Measurements from ENCODE around the gene SLC37A3.
"Not testable (repeated sequence)": the region's sequence is repeated elsewhere in the genome, so short reads cannot be mapped to it uniquely, and the experiment has no call there.

SLC37A3 gene, protein sequence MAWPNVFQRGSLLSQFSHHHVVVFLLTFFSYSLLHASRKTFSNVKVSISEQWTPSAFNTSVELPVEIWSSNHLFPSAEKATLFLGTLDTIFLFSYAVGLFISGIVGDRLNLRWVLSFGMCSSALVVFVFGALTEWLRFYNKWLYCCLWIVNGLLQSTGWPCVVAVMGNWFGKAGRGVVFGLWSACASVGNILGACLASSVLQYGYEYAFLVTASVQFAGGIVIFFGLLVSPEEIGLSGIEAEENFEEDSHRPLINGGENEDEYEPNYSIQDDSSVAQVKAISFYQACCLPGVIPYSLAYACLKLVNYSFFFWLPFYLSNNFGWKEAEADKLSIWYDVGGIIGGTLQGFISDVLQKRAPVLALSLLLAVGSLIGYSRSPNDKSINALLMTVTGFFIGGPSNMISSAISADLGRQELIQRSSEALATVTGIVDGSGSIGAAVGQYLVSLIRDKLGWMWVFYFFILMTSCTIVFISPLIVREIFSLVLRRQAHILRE

DNA sequence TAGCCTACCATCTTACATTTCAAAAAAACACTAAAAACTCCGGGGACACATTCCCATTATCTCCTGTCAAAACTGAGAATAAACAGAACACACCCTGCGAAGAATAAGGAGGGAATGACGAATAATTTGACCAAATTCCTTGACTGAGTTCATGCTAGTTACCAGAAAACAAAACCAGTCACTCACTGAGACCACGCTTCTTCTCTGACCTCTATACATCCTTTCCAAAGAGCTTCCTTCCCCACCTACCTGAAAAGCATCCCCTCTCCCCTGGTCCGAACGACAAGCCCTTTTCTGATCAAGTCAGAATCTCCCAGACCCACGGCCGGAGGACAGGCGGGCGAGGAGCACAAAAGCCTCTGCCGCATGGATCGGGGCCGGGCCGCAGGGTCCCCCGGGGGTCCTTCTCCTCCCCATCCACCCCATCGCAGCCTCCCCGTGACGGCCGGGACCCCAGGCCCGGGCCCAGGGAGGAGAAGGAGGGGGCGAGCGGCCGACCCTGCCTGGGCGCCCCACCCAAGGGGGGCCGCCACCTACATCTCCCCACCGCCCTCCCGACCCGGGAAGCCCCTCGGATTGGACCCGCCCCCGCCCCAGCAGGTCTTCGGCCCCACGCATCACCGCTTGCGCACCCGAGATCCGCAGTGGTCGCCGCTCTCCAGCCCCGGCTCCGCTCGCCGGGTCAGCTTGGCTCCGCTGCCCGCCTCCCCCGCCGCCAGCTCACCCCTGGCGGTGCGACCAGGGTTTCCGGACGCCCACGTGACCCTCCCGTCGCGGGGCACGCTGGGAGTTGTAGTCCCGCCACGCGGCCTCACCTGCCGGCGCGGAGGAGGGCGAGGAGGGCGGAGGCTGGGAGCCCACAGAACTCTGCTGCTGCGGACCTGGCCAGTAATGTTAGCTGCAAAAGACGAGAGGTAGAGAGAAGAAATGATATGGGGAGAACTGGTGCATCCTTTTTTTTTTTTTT is at the start of gene SLC37A3:
Gene SLC37A3, minus strand, starts transcription at position 747 of the 967 bp plus-strand sequence. CDS start 16,004 bp downstream, outside the sequence.
- peak; percentile 49 for DNase-seq

DNA sequence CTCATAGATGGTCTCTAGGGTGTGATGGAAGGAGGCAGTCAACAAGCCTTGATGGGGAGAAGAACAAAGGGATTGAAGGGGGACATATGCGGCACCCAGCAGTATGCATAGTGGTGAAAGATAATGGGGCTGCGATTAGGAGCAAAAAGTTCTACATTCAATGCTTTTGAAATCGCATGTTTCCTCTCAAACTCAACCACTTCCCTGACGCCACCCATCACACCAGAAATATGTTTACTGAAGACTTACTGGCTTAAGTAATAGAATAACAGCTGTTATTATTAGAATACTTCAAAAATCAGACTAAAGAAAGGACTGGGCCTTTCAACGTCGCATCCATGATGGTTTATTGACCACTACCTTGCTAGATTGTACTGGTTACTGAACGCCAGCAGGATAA is 49.5 kb upstream of the SLC37A3 start:
- DNase-seq, result no peak

DNA sequence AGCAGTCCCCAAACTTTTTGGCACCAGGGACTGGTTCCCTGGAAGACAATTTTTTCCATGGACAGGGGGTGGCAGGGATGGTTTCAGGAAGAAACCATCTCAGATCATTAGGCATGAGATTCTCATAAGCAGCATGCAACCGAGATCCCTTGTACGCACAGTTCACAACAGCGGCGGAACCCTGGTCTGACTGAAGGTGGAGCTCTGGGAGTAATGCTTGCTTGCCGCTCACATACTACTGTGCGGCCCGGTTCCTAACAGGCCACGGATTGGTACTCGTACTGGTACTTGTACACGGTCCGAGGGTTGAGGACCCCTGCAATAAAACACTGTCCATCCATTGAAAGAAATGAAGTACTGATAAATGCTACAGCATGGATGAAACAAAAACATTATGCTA is 48.1 kb upstream of the SLC37A3 start:
- no peak for DNase-seq

DNA sequence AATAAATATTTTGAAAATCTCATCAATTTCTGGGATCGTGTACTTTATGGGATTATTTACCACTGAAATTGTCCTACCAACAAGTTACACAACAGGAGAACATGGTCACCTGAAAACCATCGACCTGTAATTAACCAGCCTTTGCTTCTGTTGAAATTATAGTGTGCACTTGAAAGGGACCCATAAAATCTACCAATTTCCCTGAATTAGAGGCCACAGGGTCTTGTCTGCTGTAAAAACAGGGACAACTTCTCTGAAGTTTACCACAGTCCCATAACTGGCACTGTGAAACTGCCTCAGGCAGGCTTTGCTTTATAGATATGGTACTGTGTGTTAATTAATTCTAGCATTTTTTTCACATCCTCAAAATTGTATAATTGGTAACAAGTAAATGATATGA is 43.2 kb upstream of the SLC37A3 start:
- DNase-seq, result no peak

DNA sequence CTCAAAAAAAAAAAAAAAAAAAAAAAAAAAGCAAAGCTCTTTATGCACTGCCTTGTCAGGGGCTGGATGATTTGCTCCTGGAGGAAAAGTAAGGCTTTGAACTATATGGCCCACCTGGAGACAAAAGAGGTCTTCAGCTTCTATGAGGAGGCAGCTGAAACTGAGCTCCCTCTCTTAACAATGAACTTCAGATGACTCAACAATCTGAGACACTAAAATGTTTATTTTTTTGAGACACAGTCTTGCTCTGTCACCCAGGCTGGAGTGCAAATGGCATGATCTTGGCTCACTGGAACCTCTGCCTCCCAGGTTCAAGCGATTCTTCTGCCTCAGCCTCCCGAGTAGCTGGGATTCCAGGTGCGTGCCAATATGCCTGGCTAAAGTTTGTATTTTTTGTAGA is 42.3 kb upstream of the SLC37A3 start:
- DNase-seq, result no peak

DNA sequence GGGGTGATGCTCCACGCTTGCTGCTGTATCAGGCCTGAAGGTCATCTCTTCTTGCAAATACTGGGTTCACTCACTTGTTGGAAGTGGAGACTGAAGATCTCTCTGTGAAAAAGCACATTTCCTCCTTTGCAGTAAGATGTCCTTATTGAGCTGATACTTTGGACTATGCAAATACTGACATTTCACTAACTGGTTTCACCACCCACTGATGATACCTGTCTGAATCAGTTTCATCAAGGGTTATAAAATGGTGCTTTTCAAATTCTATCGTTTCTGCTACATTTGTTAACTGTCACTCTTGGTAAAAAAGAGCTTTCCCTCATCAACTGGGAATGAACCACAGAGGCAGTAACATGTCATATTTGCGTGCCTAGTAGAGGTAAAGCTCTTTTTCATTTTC is 41.0 kb upstream of the SLC37A3 start:
- no peak for DNase-seq

DNA sequence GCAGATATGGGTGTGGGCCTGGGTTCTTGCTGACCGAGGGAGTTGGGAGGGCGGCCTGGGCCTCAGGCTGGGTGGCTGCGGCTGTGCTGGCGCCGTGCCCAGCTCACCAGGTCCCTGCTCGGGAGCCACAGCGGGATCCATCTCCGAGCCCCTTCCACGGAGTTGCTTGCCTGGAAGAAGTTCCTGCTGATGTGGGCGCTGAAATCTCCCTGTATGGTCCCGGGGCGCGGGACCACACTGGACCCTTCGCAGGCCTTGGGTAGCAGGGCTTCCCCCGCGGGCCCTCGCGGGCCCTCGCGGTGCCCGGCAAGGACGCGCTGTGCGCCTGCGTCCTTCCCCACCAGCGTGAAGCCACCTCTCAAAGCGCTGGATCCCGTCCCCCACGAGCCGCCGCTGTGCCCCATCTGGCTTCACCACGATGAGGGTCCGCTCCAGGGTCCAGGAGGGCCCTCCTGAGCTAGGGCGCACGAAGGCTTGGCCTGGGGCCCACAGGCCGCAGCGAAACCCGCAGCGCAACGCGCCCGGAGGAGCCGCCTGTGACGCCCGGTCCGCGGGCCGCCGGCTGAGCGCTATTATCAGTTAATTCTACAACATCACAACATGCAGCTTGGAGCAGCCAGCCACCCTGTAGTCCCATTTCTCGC is 37.0 kb upstream of the SLC37A3 start:
- DNase-seq, result no peak

DNA sequence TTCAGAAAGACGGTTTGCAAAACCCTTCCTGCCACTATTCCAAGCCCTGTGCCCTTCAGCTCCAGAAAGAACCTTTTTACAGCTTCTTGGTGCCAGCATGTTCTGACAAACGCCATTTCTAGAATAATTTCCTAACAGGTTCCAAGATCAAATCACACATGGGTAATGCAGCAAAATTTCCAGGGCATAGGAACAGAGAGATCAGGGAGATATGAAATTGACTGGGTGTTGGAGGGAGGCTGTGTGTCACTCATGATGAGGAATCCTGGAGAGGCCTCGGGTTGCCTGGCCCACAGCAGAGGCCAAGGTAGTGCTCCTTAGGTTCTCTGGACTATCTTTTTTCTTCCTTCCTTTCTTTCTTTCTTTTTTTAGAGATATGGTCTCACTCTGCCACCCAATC is 35.1 kb upstream of the SLC37A3 start:
- DNase-seq, result no peak

DNA sequence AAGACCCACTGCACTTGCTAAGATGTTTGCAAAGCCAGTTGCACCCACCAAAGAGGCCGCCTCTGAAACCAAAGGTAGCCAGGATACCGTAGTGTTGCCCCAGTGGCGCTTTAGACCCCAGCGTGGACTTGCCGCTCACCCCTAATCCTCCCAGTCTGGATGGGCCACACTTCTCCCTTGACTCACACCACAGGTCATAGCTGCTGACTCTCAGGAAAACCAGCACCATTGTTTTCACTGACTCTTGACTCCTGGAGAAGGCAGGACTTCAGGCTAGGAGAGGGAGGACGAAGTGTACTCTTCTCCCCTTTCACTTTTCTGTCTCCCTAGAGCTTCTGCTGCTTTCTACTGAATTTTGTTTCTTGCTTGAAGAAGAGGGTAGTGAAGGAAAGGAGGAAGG is 27.8 kb upstream of the SLC37A3 start:
- no peak for DNase-seq

DNA sequence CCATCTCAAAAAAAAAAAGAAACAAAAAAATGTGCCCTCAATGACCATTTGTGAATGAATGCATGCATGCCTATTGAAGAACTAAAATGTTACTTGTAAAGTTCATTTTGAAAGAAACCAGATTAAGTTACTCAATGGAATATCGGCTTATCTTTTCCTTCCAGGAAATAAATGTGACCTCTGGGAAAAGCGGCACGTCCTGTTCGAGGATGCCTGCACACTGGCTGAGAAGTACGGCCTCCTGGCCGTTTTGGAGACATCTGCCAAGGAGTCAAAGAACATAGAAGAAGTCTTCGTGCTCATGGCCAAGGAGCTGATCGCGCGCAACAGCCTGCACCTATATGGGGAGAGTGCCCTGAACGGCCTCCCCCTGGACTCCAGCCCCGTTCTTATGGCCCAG is 27.4 kb upstream of the SLC37A3 start:
- DNase-seq, result no peak

DNA sequence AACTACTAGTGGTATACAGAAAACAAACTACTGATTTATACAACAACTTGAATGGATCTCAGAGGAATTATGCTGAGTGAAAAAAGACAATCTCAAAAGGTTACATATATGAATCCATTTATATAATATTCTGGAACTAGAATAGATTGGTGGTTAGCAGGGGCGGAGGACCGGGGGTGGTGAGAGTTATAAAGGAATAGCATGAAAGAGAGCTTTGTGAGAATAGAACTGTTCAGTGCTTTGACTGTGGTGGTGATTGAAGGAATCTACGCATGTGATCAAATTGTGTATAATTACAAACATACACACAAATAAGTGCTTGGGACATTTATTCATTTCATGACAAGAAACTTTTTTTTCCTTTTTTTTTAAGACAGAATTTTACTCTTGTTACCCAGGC is 25.2 kb upstream of the SLC37A3 start:
- DNase-seq, result no peak

DNA sequence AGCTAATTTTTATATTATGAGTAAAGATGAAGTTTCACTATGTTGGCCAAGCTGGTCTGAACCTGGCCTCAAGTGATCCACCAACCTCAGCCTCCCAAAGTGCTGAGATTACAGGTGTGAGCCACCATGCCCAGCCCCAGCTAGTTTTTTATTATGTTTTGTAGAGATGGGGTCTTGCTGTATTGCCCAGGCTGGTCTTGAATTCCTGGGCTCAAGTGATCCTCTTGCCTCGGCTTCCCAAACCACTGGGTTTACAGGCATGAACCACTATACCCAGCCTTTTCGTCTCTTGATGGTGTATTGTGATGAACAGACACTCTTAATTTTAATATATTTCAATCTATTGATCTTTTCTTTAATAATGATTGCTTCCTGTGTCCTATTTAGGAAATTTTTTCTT is 23.2 kb upstream of the SLC37A3 start:
- DNase-seq, result no peak

DNA sequence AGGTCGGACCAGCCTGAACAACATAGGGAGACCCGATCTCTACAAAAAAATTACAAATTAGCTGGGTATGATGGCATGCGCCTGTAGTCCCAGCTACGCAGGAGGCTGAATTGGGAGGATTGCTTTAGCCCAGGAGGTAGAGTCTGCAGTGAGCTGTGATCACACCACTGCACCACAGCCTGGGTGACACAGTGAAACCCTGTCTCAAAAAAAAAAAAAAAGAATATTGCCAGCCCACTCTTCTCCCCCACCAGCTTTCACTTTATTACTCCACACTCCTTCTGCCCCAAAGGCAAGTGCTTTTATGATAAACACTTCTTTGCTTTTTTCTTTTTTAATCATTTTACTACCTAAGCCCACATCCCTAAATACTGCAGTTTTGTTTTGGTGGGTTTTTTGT is 20.3 kb upstream of the SLC37A3 start:
- DNase-seq, result no peak

DNA sequence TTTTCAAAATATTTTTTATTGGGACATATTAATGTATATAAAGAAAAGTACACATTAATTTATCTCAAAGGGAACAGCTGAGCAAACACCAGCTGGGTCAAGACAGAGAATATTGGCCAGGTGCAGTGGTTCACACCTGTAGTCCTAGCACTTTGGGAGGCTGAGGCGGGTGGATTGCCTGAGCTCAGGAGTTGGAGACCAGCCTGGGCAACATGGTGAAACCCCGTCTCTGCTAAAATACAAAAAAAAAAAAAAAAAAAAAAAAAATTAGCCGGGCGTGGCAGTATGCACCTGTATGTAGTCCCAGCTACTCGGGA is 19.8 kb upstream of the SLC37A3 start:
- not testable (repeated sequence) for DNase-seq

DNA sequence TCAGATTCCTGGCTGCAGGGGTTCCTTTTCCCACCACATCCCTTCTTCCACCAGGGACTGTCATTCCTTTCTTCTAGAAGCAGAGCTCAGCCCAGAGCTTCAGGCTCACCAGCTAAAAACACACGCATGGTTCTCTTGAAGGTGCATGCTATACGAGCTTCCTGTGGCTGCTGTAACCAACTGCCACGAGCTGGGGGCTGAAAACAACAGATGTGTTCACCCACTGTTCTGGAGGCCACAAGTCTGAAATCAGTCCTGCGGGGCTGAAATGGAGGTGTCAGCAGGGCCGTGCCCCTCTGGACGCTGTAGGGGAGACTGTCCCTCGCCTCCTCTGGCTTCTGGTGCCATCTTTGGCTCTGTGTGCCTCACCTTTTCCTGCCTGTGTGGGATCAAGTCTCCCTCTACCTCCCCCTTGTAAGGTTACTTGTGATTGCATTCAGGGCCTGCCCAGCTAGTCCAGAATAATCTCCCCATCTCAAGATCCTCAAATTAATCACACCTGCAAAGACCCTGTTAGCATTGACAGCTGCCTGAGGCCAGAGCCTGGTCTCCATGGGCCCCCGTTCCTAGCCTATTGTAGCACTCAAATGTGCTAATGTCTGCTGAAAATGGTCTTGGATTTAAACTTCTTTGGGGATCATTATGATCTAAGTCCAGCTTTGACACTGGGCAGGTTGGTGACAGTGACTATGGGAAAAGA is 19.3 kb upstream of the SLC37A3 start:
- peak; percentile 29 for DNase-seq

DNA sequence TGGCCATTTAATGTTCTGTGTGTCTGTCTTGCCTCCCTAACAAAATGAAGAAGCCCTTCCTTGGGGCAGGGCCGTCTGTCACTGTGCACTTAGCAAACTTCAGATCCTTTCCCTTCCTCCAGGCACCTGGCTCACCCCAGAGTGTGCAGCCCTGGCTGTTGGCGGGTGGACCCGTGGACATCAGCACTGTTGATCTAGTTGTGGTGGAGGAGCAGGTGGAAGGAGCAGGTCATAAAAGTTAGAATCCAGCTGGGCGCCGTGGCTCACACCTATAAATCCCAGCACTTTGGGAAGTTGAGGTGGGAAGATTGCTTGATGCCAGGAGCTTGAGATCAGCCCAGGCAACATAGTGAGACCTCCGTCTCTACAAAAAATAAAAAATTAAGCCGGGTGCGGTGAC is 18.2 kb upstream of the SLC37A3 start:
- no peak for DNase-seq

DNA sequence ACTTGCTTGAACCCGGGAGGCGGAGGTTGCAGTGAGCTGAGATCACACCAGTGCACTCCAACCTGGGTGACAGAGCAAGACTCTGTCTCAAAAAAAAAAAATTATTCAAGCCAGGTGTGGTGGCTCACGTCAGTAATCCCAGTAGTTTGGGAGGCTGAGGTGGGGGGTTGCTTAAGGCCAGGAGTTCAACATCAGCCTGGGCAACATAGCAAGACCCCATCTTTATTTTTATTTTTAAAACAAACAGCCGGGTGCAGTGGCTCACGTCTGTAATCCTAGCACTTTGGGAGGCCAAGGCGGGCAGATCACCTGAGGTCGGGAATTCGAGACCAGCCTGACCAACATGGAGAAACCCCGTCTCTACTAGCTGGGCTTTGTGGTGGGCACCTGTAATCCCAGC is 17.5 kb upstream of the SLC37A3 start:
- DNase-seq, result not testable (repeated sequence)

DNA sequence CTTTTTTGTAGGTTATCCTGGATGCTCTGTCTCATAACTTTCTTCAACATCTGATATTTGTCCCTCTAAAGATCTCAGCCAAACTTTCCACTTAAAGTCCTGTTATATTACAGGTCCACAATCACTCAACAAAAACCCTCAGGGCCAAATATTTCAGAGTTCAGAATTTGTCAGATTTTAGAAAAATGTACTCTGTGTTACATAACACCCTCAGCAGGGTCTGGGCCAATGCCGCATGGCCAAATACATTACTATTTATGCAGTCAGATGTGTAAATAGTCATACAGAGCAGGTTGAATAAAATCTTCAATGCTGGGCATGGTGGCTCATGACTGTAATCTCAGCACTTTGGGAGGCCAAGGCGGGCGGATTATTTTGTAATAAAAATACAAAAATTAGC is 17.0 kb upstream of the SLC37A3 start:
- no peak for DNase-seq

DNA sequence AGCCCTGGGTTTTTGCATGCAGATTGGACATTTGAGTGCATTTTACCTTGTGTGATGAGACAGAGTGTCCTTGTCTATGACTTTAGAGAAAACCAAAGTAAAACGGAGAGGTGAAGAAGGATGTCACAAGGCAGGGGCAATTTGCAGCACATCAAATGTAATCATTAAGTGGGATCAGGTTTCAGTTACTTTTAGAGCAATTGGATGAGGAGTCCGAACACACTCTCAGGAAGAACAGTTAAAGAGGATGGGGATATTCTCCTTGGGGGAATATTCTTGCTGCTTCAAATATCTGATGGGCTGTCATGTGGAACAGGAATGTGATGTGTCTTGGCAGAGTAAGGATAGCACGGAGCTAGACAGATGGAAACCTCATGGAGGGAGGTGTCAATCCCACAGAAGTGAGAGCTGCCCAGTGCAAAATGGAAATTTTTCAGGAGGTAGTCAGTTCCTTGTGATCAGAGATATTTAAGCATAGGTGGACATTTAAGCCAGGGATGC is 6.3 kb upstream of the SLC37A3 start:
- no peak for DNase-seq

DNA sequence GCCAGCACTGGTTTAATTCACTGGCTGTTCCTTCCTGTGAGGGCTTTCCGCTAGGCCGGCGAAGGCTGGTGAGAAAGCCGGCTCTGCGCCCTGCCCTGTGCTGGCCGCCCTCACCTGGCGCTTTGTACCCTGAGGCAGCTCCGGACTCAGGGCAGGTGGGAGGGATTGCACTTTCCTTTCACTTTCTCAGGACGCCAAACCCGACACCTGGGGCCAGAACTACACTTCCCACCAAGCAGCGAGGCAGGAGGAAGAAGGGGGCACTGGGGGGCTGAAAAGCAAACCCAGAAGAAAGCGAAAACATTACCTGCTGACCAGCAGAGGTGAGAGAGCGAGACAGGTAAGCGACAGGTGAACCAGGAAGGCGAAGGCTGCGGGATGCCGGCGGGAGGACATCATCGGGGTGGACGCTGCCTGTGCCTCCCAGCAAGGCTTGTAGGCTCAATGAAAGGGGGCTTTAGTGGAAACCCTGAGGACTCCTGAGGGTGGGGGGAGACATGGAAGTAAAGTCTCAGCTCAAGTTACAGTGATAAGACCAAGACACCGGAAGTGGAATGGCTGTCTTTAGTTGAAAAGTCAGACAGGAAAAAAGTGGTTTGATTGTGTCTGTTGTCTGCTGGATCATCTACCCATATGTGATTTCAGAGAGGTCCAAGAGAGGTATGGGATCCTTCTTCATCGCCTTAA is 5.7 kb upstream of the SLC37A3 start, which contains the start of gene RAB19:
Gene RAB19, plus strand, starts transcription at position 181 of the 687 bp plus-strand sequence. CDS start 3,589 bp downstream, outside the sequence.
- DNase-seq, result no peak

DNA sequence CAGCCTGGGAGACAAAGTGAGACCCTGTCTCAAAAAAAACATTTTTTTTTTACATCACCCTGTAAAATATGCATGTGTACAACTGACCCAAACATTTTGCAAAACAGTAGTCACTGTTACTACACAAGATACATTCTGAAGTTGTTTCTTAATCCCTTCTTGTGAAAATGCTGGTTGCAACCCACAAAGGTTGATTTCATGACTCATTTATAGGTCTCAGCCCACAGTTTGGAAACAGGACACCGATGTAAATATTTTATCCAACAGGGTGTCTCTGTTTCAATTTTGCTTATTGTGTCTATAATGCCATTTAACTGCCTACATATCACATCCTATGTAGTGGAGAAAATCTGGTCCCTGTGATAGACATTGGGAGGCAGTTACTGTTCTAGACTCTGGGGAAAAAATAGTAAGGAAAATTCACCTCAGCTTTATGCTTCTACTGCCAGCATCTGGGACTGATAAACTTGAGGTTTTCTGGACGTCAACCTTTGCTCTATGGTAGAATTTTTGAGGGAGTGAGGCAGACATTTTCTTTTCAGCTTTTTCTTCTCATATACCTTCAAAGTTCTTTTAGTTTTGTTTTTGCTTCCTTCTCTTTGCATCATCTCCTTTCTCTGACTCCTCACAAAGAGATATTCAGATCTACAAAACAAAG is 4.0 kb upstream of the SLC37A3 start:
- no peak for DNase-seq
